IPS-NIHi7 (cell line): ENCODE data around the gene RGS17.
"Not testable (repeated sequence)": the region's sequence is repeated elsewhere in the genome, so short reads cannot be mapped to it uniquely, and the experiment has no call there.

Experiments
- DNase-seq: peaks from one replicate; pipeline ENCODE4 v3.0.0; 2012; ENCODE audit warnings: mixed read lengths; ENCODE audit errors: extremely low spot score

Gene RGS17

DNA sequence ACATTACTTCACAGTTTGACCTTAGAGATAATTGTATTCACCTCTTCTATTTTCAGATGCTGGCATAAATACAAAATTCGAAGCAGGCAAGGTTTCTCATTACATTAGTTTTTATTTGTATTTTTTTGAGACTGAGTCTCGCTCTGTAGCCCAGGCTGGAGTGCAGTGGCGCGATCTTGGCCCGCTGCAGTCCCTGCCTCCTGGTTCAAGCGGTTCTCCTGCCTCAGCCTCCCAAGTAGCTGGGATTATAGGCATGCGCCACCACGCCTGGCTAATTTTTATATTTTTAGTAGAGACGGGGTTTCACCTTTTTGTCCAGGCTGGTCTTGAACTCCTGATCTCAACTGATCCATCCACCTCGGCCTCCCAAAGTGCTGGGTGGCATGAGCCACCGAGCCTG, 145.8 kb downstream of the RGS17 start:
- not testable (repeated sequence) for DNase-seq

DNA sequence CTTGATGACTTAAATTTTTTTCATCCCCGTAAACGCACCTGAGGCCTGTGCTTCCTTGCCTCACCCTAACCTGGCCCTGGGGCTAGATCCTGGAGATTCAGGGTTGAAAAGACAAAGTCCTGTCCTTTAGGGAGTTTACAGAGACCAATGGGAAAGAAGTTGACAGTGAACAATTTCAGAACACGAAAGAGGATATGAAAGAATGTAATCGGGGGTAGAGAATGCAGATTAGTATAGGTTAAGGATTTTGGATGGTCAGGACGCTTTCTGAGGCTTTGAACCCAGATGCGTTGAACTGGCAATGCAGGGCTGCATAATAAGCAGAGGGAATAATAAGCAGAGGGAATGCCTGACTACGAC, 146.6 kb downstream of the RGS17 start:
- no peak for DNase-seq

DNA sequence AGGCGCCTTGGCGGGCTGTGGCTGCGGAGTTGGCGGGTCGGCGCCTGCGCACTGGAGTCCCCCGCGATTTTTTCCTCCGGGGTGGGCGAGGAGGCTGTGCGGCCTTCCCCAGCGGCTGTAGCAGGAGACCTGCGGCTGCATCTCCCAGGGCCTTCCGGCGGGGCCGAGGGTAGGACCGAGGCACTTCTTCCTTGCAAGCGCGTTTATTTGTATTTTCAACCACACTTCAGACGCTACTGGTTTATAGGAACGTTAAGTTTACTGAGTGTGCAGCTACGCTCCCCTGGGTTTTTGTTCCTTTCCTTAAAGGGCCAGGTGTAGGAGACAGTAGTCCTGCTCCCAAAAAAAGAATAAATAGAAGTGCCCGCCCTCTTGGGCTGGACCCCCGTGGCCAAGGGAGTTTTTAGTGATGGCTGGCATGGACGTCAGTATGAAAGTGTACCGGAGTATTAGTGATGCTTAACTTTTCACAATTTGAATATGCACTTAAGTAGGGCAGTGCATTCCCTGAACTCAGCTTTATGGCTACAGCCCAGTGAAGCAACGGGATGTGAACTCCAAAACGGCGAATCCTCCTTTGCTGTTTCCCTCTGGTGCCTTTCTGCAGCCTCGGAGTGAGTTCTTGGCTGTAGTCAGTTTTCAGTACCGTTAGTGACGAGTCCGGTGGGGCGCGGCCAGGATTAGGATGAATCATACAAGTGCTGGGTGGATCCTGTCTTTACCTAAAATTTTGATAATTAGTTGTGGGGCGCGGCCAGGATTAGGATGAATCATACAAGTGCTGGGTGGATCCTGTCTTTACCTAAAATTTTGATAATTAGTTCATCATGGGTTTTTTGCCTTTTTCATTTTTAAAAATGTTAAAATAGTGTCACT, 147.2 kb downstream of the RGS17 start:
- peak; percentile 92 for DNase-seq

DNA sequence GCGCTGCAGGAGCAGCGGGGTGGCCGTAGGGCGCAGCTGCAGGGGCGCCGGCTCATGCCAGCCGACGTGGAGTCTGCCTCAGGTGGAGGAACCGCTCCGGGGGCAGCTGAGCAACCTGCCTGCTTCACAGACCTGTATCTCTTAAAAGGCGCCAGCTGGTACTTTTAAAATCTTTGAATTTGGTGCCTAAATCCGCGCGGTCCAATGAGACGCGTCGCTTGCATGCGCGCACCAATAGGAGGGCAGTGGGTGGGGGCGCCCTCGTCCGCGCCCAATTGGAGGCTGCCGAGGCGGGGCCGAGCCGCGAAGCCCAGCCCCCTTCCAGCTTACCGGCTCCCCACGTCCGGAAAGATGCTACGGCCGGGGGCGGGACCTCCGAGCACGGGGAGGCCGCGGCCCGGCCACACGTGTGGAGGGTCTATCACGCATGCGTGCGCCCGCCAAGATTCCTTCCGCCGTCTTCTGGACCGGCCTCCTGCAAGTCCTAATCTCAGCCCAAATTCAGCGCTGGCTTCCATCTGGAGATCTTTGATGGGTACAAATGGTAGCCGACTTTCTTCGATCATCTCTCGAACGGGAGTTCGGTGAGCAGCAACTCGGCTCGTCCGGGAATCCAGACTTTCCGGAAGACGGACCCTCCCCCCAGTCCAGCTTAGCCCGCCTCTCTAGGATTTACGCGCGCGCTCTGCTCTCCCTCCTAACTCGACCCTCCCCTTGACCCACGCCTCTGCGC, 148.0 kb downstream of the RGS17 start, which contains the start of gene FBXO5:
Gene FBXO5 (minus strand): TSS at position 138 of the 733 bp plus-strand sequence. CDS start 82 bp downstream, at position 56.
- peak; percentile 92 for DNase-seq

DNA sequence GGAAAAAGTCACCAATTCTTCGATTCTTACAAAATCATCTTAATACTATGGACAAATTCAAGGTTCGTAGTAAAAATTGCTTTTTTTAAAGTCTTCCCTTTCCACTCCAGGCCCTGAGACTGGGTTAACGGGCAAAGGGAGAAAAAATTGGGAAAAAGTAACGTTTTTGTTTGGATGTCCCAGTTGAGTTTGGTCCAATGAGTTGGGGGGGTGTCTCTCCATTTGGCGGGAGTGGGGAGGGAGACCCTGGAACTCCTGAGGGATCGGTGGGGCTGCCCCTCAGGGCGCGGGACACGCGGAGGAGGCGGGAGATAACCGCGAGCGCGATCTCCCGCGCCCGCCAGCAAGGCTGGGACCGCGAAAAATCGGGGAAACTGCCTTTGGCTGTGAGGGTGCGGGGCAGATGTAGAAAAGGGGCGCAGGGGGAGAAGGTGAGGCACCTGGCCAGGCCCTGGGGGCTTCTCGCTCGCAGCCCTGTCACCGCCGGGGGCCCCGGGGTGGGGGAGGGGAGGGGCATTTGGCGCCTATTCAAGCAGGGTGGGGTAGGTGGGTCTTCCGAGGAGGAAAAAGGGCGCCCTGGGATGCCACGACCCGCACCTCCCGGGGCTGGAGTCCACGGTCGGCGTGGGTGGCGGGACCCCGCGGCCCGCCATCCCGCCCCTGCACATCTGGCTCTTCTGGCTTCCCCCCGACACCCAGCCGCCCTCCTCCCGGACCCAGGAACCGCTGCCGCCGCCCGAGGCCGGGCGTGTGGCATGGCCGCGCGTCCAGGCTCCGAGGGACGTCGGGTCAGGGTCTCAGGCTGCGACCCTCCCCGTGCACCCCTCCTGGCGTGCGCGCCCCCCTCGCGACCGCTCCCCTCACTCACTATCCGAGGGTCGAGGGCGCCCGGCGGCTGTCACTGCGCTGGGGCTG, 148.8 kb downstream of the RGS17 start:
- DNase-seq: peak; percentile 12

GRCh38 chr6:152981219-152981618, 149.9 kb downstream of the RGS17 start:
- DNase-seq: no peak

- no peak for DNase-seq
Observed at GRCh38 chr6:152980656-152981055, 150.4 kb downstream of the RGS17 start.

DNA sequence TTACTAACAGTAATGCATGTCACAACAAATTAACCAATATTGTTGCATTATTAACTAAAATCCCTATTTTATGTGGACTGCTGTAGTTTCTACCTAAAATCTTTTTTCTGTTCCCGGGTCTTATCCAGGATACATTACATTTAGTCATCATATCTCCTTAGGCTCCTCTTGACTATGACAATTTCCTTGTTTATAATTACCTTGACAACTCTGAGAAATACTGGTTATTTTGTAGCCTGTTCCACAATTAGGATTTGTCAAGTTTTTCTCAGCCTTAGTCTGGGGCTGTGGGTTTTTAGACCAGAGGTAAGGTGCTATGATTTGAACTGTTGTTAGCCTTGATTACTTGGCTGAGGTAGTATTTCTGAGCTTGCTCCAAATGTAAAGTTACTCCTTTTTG, 152.0 kb downstream of the RGS17 start:
- no peak for DNase-seq

DNA sequence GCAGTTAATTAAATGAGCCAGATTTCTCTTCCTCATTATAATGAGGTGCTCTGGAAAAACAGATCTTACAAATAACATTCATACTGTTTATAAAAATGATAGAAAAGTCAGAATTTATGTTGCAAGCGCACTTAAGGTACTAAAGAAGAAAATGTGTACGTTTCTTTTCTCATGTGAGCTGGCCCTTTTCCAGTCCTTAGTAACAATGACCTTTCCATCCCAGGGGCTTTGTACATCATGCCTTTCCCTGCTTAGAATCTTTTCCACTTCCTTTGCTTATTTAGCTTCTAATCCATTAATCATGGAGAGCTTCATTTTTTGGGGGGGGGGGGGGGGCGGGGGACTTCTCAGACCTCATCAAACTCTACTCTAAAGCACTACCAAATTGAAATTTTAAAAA, 153.0 kb downstream of the RGS17 start:
- no peak for DNase-seq

GRCh38 chr6:152977556-152977955, 153.5 kb downstream of the RGS17 start:
- DNase-seq: no peak

DNA sequence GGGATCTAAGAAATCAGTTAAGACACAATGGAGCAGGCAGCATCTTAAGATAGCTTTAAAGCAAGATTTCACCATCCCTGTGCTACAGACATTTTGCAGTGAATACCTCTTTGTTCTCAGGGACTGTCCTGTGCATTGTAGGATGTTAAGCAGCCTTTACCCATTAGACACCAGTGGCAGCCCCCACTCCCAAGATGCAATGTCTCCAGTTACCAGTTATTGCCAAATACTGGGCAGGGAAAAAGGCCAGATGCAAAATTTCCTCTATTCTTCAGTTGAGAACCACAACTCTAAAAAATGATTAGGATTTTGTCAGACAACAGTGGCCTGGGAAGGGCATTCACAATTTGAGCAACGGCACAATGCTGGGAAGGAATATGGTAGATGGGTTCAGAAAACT, 154.3 kb downstream of the RGS17 start:
- no peak for DNase-seq

GRCh38 chr6:152975204-152975915, 155.7 kb downstream of the RGS17 start:
- DNase-seq: no peak

- no peak for DNase-seq
Observed at GRCh38 chr6:152973916-152974315, 157.2 kb downstream of the RGS17 start.

GRCh38 chr6:152969688-152970418, 161.2 kb downstream of the RGS17 start:
- no peak for DNase-seq

DNA sequence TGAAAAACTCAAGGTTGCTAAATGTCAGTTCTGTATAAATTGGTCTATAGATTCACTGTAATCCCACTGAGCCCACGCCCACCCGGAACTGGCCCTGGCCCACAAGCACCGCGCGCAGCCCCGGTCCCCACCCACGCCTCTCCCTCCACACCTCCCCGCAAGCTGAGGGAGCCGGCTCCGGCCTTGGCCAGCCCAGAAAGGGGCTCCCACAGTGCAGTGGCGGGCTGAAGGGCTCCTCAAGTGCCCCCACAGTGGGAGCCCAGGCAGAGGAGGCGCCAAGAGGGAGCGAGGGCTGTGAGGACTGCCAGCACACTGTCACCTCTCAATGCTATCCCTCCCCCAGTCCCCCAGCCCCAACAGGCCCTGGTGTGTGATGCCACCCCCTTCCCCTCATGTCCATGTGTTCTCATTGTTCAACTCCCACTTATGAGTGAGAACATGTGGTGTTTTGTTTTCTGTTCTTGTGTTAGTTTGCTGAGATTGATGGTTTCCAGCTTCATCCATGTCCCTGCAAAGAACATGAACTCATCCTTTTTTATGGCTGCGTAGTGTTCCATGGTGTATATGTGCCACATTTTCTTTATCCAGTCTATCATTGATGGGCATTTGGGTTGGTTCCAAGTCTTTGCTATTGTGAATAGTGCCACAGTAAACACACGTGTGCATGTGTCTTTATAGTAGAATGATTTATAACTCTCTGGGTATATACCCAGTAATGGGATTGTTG, 164.8 kb downstream of the RGS17 start:
- not testable (repeated sequence) for DNase-seq

GRCh38 chr6:152959333-152959732, 171.7 kb downstream of the RGS17 start:
- no peak for DNase-seq

DNA sequence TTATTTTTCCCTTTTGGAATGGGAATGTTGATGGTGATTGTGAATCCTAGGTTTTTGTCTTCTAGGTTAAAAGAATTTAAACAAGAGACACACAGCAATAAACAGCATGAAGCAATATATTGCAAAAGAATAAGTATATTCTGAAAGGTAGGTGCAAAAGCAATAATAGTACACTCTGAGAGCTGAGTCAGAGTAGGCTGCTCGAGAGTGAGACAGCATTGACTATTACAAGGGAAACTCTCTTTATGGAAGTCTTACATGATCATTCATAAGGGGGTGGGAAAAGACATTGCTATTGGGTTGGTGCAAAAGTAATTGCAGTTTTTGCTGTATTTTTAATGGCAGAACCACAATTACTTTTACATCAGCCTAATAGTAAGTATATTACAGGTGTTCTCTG, 173.3 kb downstream of the RGS17 start:
- DNase-seq: no peak
